PFSK-1 (cell line): ENCODE results near the gene DNAH8.

Source experiments
- FOXP2 ChIP-seq: optimal IDR thresholded peaks from 2 replicates; pipeline ENCODE3; 2011; ENCODE audit warnings: borderline replicate concordance, control low read depth, inconsistent platforms; ENCODE audit not compliant: insufficient read depth; ENCODE audit errors: extremely low read length, extremely low read depth
- POLR2AphosphoS5 ChIP-seq: IDR thresholded peaks from 2 replicates; pipeline ENCODE4 v1.6.1; 2012; ENCODE audit warnings: low read depth, mild to moderate bottlenecking, control low read depth, low read length, moderate library complexity

DNA sequence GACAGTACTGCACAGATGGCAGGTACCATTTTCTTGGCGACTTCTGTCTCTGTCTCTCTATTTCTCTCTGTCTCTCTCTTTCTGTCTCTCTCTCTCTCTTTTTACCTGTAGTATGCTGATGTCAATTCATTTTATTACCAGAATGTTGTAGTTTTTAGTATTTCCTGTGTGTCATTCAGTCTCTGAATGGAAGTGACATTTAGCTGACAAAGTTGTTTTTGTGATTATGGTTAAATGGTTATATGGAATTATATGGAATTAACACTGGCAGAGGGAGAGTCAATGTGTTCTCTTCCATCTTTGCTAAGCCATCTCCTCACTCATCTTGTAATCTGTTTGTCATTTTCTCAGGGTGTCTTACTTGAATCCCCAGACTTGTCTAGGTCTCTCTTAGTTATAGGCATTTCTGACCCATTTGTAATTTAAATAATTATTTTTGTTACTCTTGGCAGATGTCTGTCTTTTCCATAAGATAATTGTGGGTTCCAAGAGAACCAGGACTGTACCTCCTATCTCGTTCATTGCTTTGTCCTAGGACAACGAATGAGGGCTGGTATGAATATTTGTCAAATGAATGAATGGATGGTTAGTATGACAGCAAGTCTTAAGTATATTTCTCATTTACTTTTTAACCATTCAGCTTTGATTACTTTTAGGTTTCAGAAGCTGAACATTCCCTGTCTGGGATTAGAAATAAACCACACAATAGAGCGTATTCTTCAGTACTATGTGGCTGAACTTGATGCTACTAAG lies 64.4 kb downstream of the DNAH8 start:
- TF ChIP-seq POLR2AphosphoS5 (no peak), FOXP2 (no peak)
